Stimulated activated CD8-positive, alpha-beta memory T cell treated with anti-CD3 and anti-CD28 coated beads, Interleukin-7, amount 100 ng/mL, for 48 hours (primary cell): ENCODE data around the gene ST3GAL2.

Source experiments
- DNase-seq, 2 donors: peaks; one replicate each; pipeline ENCODE4 v3.0.0-alpha.2; 2020; ENCODE audit warnings: low read depth in 1 of 2; ENCODE audit errors: extremely low read depth in 1 of 2

ST3GAL2 gene, protein sequence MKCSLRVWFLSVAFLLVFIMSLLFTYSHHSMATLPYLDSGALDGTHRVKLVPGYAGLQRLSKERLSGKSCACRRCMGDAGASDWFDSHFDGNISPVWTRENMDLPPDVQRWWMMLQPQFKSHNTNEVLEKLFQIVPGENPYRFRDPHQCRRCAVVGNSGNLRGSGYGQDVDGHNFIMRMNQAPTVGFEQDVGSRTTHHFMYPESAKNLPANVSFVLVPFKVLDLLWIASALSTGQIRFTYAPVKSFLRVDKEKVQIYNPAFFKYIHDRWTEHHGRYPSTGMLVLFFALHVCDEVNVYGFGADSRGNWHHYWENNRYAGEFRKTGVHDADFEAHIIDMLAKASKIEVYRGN

DNA sequence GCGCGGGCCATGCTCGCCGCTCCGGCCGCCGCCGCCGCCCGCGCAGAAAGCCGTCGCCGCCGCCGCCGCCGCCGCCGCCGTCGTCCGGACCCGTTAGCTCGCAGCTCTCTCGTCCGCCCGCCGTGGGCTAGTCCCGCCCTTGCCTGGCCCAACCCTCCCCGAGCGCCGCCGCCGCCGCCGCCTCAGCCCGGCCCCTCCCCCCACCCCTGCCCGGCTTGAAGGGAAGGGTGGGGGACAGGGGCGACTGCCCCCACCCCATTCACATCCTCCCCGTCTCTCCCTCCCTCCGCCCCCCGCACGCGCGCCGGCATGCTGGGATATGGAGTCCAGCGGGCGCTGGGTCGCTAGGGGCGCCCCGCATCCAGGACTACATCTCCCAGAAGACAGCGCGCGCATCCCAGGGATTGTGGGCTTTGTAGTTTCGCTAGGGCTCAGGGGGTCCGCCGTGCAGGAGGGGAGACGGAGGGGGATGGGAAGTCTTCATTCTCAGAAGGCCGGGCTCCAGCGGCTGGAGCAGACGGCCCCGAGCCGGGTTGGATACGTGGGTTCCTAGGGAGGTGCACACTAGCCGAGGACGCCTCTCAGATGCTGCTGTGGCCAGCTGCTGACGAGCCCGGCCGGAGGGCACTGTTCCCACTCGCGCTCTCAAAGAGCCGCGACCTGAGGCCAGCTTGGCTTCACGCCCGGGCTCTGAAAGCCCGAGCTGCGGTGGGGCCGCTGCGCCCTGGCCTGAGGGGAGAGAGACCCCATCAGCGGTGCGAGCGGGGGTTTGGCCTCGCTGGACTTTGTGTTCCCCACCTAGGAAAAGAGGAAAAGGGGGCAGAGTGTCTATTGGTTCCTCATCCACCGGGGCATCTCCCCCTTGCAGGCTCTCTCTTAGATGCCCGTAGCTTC lies at the start of gene ST3GAL2:
TSS of gene ST3GAL2 (minus strand) at position 132 of the 894 bp plus-strand sequence. CDS start 40,570 bp downstream, outside the sequence.
- peak; percentile 89 to 92 for DNase-seq

DNA sequence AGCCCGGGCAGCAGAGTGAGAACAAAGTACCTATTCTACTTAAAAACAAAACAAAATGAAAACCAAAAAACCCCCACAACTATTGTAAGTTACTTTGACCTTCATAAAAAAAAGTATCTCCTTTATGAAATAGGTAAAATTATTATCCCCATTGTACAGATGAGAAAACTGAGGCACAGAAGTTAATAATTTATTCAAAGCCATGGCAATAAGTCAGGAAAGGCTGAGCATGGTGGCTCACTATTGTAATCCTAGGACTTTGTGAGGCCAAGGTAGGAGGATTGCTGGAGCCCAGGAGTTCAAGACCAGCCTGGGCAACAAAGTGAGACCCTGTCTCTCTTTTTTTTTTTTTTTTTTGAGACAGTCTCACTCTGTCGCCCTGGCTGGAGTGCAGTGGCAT lies 46.0 kb upstream of the ST3GAL2 start:
- DNase-seq = no peak

DNA sequence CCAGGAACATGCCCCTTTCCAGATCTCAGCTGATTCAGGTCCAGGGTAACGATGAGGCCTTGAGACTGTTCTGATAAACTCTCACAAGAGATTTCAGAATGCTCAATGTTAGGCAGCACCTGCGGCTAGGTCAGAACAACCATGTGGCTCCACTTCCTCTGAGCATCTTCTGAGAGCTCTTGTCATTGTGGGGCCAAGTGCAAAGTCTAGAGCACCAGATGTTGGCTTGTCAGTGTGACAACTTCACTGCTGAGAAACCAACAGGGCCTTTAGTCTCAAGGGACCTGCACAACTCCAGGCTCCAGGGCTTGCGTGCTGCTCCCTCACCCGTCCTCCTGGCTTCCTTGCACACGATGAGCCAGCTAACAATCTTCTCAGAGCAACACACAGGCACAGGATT lies 44.5 kb upstream of the ST3GAL2 start:
- DNase-seq = no peak

DNA sequence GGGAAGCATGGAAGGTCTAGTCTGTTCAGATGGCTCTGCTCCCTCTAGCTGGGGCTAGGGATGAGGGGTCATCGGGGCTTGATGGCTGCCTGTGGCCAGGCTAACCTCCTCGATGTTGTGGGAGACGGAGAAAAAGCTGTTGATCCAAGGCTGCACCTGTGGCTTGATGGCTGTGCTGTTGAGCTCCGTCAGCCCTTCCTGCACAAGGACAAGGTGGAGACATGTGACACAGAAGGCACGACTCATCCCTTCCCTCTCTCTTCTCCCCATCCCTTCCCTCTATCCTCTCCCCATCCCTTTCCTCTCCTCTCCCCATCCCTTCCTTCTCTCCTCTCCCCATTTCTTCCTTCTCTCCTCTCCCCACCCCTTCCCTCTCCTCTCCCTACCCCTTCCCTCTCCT lies 43.7 kb upstream of the ST3GAL2 start:
- no peak for DNase-seq

DNA sequence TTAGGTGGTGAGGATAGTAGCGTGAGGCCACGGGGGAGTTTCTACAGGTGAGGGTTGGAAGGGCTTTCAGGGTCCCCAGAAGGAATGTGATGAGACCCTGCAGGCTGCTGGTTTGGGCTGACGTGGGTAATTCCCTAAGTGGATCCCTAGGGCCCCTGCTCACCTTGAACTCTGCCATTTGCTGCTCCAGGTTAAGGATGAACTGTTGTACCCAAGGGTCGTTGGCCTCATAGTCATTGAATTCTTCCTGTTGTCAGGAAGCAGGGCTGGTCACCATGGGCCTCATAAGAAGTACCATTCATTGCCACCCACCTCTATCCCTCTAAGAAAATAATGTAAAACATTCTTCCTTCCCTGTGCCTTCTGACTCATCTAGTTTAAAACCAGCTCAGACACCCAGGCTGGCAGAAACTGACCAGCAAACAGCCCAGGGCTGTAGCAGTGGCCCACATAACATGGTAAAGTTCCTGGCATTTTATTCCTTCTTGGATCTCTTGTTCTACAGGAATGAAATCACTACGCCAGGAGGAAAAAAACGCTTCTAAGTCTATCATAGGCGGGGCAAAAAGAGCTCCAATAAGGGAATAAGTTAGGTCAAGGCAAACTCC lies 43.1 kb upstream of the ST3GAL2 start:
- DNase-seq = no peak

DNA sequence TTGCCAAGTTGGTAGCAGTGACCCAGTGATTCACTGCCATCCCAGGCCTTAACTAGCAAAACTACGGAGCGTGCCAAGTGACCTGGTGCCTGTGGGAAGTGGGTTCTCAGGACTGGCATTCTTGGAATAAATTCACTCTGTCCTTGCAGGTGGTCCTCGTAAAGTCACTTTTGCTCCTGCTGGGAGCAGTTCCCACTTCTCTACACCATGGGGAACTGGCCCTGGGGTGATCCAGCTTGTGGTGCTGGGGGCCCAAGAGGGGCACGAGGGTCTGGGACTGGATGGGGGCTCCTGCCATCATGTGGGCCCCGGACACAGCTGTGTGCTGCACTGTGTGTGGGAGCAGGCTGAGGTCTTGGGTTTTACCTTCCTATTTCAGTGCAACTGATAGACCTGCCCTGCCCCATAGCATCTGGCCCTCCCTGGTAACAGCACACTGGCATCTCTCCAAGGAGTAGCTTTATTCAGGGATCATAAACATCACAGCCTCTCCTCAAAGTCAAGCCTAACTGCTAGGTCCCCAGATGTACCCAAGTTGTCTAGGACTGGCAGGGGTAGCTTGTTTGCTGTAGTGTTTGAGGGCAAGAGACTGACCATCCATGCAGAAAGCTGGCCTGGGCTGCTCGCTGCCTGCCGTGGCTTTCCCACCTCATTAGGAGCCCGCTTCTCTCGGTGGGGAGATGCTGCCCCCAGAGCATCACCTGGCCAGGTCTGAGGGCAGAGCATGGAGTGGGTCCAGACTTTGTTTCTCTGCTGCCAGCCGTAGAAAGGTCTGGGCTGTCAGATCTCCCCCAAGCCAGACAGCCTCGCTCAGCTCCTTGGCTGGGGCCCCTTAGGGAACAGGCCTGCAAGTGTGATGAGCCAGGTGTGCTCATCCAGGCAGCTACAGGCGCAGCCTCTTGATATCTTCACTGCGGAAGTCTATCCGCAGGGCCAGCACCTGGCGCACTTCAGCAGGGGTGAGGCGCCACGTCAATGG lies 41.5 kb upstream of the ST3GAL2 start:
- no peak for DNase-seq

DNA sequence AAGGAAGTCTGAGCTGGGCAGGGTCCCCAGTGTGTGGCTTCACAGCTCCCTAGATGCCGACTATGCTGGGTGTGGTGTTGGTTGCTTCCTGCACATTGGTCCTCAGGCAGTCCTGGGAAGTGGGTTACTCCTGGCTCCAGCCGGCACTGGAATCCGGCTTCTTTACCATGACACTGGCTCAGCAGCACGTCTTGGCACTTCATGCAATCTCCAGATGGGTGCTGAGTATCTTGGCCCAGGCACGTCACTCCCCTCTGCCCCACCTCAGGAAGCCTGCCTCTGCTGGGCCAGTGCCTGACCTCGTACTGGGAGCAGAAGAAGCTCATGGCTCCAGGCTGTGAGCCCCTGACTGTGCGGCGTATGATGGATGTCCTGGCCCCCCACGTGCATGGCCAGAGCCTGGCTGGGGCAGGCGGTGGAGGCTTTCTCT lies 40.0 kb upstream of the ST3GAL2 start:
- no peak for DNase-seq

DNA sequence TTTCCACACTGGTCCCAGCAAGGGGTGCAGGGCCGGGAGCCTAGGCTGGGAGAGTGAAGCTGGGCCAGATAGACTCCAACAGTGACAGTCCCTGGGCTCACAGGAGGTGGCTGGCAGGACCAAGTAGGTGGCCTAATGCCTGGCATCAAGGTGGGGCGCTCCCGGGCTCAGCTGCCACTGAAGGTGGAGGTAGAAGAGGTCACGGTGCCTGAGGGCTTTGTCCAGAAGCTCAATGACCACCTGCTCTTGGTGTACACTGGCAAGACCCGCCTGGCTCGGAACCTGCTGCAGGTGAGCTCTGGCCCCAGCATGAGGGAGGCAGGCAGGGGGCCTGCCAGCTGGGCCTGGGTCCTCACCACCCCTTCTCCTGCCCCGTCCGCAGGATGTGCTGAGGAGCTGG lies 39.3 kb upstream of the ST3GAL2 start:
- no peak for DNase-seq

DNA sequence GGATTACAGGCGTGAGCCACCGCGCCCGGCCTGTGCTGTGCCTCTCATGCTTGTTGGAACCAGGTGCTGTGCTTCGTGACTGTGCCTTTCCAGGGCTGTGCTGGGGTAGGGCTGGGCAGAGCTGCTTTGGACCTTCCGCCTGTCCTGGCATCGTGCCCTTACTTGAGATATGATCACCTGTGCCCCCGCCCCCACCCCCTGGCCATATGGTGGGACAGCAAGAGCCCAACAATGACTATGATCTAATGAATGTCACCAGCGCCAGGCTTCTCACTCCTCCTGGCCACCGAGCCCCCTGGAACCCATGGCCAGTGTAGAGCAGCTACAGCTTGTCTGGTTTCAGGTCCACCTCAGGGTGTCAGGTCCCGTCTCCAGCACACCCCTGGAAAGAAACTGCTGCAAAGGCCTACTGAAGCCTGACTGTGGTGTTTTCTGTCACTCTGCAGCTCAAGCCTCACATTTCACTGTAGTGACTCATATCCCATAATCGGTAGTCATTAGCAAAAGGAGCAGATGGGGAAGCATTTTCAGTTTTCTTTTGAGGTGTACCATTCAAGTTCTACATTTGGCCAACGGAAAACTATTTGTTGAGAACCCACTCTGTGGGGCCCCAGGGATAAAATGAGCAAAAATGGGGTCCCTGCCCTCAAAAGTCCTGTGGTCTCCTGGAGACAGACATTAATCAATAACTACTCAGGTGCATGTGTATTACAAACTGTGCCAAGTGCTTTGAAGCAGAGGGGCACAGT lies 37.5 kb upstream of the ST3GAL2 start:
- DNase-seq = peak; percentile 34 to 50

DNA sequence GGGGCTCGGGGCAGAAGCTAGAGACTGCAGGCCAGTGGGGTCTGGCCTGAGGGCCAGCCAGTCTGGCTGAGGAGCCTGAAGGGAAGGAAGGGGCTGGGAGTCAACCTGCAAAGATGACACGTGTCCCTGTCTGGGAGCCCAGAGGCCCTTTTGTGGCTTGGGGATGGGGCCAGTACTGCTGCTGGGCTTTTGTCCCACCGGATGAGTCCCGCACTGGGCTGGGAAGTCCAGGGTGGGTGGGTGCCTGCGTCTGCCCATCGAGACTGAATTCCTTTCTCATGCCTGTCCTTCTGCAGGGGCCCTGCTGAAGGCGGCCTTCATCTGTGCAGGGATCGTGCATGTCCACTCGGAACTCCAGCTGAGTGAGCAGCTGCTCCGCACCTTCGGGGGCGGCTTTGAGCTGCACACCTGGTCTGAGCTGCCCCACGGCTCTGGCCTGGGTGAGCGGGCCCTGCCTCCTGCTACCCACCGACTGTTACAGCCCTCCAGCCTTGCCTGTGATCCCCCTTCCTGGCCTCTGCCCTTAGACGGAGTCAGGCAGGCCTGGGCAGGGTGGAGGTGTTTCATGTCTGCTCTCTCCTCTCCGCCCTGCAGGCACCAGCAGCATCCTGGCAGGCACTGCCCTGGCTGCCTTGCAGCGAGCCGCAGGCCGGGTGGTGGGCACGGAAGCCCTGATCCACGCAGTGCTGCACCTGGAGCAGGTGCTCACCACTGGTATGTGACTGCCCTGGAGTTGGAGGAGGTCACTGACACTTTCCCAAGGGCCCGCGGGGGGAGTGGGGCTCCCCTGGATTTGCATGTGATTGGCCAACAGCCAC lies 36.4 kb upstream of the ST3GAL2 start:
- DNase-seq = no peak

DNA sequence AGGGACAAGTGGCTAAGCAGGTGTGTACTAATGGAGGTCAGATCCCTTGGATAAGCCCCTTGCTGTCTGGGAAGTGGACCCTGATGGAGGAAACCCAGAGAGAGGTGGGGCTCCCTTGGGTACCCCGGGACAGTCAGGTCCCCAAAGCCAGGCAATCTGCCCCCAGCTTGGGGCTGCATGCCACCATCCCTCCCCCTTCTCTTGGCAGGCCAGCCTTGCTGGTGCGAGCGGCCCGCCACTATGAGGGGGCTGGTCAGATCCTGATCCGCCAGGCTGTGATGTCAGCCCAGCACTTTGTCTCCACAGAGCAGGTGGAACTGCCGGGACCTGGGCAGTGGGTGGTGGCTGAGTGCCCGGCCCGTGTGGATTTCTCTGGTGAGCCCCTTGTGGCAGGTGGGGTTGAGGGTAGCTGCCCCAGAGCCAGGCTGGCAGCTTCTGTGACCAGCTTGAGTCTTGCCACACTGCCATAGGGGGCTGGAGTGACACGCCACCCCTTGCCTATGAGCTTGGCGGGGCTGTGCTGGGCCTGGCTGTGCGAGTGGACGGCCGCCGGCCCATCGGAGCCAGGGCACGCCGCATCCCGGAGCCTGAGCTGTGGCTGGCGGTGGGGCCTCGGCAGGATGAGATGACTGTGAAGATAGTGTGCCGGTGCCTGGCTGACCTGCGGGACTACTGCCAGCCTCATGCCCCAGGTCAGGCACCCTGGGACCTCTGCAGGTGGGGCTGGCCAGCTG lies 35.6 kb upstream of the ST3GAL2 start:
- no peak for DNase-seq

DNA sequence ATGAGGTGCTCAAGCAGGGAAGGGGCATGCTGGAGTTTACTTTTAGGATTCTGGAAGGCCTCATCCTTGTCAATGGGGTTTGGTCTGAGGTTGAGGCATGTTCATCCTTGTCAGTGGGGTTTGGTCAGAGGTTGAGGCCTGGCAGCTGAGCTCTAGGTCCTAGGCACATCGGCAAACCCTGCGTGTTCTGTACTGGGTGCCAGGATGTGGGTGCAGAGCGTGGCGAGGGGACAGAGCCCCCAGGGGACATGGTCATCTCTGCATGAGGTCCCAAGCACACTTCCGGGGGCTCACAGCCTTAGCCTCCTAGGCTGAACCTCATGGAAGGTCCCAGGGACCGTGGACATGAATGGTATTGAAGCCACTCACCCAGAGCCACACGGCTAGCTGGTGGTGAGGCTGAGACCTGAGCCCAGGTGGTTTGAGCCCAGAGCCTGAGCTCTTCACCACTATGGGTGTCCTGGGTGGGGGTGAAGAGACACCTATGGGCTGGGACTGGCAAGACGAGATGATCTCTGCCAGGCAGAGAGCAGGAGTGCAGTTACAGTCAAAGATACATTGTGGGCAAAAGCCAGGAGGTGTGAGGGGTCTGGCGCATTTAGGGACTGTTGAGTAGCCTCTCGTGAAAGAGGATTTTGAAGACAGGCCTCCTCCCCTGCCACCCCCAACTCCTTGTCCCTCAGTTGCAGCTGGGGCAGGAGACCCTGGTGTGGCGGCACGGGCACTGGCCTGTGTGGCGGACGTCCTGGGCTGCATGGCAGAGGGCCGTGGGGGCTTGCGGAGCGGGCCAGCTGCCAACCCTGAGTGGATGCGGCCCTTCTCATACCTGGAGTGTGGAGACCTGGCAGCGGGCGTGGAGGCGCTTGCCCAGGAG lies 34.8 kb upstream of the ST3GAL2 start:
- no peak for DNase-seq

DNA sequence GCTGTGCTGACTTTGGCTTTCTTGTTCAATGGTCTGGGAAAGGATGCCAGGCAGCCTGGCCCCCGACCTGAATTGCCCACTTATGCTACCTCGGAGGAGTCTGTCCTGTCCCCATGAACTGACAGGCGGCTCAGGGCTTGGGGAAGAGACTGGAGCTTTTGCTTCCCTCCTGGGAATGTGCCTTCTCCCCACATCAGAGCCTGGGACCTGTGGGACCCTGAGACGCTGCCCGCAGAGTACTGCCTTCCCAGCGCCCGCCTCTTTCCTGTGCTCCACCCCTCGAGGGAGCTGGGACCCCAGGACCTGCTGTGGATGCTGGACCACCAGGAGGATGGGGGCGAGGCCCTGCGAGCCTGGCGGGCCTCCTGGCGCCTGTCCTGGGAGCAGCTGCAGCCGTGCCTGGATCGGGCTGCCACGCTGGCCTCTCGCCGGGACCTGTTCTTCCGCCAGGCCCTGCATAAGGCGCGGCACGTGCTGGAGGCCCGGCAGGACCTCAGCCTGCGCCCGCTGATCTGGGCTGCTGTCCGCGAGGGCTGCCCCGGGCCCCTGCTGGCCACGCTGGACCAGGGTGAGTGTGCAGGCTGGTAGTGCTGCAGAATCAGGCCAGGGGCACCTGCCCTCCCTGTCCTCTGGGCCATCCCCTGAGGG lies 34.0 kb upstream of the ST3GAL2 start:
- no peak for DNase-seq

DNA sequence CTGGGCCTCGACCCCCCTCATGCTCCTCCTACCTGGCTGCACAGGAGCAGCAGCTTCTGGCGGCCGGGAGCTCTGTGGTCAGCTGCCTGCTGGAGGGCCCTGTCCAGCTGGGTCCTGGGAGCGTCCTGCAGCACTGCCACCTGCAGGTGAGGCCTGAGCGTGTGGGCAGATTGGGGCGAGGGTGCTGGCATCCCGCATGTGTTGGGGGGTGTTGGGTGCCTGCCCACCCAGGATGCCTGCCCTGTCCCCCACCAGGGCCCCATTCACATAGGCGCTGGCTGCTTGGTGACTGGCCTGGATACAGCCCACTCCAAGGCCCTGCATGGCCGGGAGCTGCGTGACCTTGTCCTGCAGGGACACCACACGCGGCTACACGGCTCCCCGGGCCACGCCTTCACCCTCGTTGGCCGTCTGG lies 32.0 kb upstream of the ST3GAL2 start:
- no peak for DNase-seq

DNA sequence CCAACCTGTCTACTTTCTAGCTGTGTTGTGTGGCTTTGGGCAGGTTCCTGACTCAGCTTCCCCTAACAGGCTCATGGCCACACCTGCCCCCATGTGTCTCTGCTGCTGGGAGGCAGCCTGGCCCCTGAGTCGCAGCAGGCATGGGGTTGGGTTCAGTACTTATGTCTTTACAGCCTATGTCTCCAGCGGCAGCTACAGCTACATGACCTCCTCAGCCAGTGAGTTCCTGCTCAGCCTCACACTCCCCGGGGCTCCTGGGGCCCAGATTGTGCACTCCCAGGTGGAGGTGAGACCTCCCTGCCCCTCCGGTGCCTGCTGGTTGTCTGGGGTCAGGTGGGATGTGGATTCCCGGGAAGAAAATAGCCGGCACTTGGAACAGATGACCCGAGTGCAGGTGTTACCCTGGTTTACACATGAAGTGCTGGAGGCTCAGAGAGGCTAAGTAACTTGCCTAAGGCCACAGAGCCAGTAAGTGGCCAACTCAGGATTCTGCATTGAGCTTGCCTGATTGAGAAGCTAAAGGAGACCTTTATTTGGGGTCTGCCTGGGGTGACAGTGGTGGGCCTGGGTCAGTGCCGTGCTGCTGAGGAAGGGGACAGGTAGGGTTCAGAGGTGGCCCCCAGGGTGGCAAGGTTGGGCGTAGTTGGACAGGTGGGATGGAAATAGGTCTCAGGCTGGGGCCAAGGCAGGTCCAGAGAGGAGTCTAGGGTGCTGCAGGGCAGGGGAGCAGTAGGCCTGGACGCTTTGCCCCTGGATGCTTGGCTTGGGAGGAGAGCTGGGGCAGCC lies 31.4 kb upstream of the ST3GAL2 start:
- no peak for DNase-seq
